RWPE1 (cell line): ENCODE measurements around the gene TMC8.

Source experiments
- CTCF ChIA-PET: fragments of 350-600 bp; sonication (Branson Sonifier 250); formaldehyde crosslinking; extraction: SDS; loops from one replicate; lab custom pipeline; 2021; lab: Yijun Ruan, JAX
- POLR2A ChIA-PET: fragments of 400-600 bp; formaldehyde crosslinking; extraction: SDS; loops from one replicate; lab custom pipeline; 2020; ENCODE audit warnings: antibody characterized with exemption; ENCODE audit not compliant: low non-redundant PET; lab: Yijun Ruan, JAX
- DNase-seq: peaks from one replicate; pipeline ENCODE4 v3.0.0; 2012; ENCODE audit warnings: low spot score
- H3K27ac ChIP-seq: fragments of 450-650 bp; 2 replicates; pipeline ENCODE4 v1.5.1; 2017
- CTCF ChIP-seq: fragments of 450-650 bp; conservative IDR thresholded peaks from 2 replicates; pipeline ENCODE4 v1.5.1; 2017; ENCODE audit warnings: low read depth, mild to moderate bottlenecking

Gene TMC8

GRCh38 chr17:78142119-78142861 lies 11.7 kb downstream of the TMC8 start:
- no peak for TF ChIP-seq CTCF
- ChIA-PET POLR2A (interaction anchor here (0.8 to 0.9 kb wide), 2 partner anchors 17 to 29 kb away, joined by 7 to 16 read pairs; no protein-coding TSS in a partner anchor), CTCF (interaction anchor here (0.5 to 1.6 kb wide), 3 partner anchors 50 to 97 kb away, joined by 3 read pairs; no protein-coding TSS in a partner anchor)
- H3K27ac ChIP-seq, result peak overlapping the region; percentile 92
- DNase-seq, result peak; percentile 88

- ChIA-PET POLR2A (no interaction called here), CTCF (interaction anchor here (0.6 to 1.6 kb wide), 7 partner anchors 8 to 1021 kb away, joined by 3 to 7 read pairs (median 3); no protein-coding TSS in a partner anchor)
- no peak for TF ChIP-seq CTCF
- H3K27ac ChIP-seq, result peak overlapping the region; percentile 92
- DNase-seq, result no peak
These were observed 12.9 kb downstream of the TMC8 start for GRCh38 chr17:78143214-78144146.

GRCh38 chr17:78144147-78144719 lies 13.7 kb downstream of the TMC8 start:
- H3K27ac ChIP-seq, result peak overlapping the region; percentile 92
- POLR2A ChIA-PET, result no interaction called here
- no peak for DNase-seq
- no peak for TF ChIP-seq CTCF
- CTCF ChIA-PET, result interaction anchor here (0.6 to 1.6 kb wide), 5 partner anchors 9 to 1022 kb away, joined by 3 to 7 read pairs (median 3); no protein-coding TSS in a partner anchor

GRCh38 chr17:78144736-78145641 lies 14.4 kb downstream of the TMC8 start:
- peak overlapping the region; percentile 92 for H3K27ac ChIP-seq
- DNase-seq, result no peak
- CTCF ChIA-PET, result interaction anchor here (0.6 to 1.6 kb wide), 4 partner anchors 10 to 60 kb away, joined by 3 to 7 read pairs (median 4); no protein-coding TSS in a partner anchor
- POLR2A ChIA-PET, result no interaction called here
- no peak for TF ChIP-seq CTCF

GRCh38 chr17:78146471-78146869 lies 15.9 kb downstream of the TMC8 start:
- 0 out of 2 replicates have a peak overlapping the region, but pooled peaks have one; percentile 4 for H3K27ac ChIP-seq
- TF ChIP-seq CTCF, result no peak
- CTCF ChIA-PET, result interaction anchor here (0.7 kb wide), 1 partner anchor 12 kb away, joined by 3 read pairs; no protein-coding TSS in a partner anchor
- no peak for DNase-seq
- POLR2A ChIA-PET, result no interaction called here
